ENCODE results near the gene SERPINB2. TPM values are rescaled to one million over a fixed set of nuclear protein-coding genes. Genes with fewer than 3 reads are reported as not detected.

Gene SERPINB2
- total RNA-seq, 2 experiments from 2014 or later: 0.25 TPM; not detected in 1

DNA sequence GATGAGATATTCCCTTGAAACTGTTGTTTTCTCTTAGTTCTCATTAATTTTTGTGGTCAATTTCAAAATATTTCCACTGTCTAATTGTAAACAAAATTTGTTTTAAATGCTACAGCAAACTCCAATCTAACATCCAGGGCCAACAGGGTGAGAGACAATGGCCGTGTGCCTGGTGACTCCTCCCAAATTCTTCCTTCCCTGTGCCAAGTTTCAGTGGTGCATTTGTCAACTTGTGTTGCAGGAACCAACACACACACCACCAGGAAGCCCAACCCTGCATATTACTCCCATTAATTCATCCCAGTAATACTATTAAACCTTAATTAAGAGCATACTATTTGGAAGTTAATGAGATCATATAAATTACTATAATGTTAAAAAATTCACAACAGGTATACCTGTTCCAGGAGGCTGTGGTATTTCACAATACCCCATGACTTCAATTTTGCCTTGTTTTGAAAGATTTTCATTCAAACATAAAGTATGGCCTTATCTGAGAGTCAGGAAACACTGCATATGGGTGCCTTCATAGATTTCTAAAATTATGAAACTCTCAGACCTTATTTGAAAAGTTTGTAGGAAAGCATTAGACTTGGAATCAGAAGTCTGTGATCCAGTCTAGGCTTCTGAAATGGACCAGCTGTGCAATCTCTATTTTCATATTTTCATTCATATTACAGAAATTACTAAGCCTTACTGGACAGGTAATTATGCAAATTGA lies 1.1 kb downstream of the SERPINB2 start:
- Histone ChIP-seq H3K4me3 (ENCODE audit: low read length) (no peak overlapping the region), H3K36me3 (ENCODE audit: insufficient read depth, low read length) (no peaks in the 10 kb centered on the region), H3K9me3 (ENCODE audit: control insufficient read depth in 1 of 2, insufficient read depth in 1 of 2, low read length in 2 of 2) (no peaks in the 10 kb centered on the region), H3K27ac (ENCODE audit: low read depth in 1 of 2, low read length in 2 of 2) (no peak overlapping the region), H3K27me3 (ENCODE audit: control insufficient read depth in 1 of 2, insufficient read depth in 2 of 2, low read length in 2 of 2) (peaks cover 4 to 13% of the 10 kb centered on the region in 2 experiments), H3K4me1 (ENCODE audit: insufficient read depth, low read length) (no peaks in the 10 kb centered on the region)
- Mint-ChIP-seq H3K27me3 (peaks cover 18% of the 10 kb centered on the region), H3K9me3 (no peaks in the 10 kb centered on the region), H3K4me3 (no peak overlapping the region), H3K4me1 (ENCODE audit: low read depth) (no peaks in the 10 kb centered on the region), H3K27ac (no peak overlapping the region), H3K36me3 (ENCODE audit: low read depth) (no peaks in the 10 kb centered on the region)
- intact Hi-C loops (cut with DNase I, micrococcal nuclease): no loop called here
- DNase-seq: no peak
- ChIA-PET CTCF (no interaction called here), POLR2A (no interaction called here)
- no peak for ATAC-seq (ENCODE audit: poor library complexity)
- TF ChIP-seq, protein P1, sequence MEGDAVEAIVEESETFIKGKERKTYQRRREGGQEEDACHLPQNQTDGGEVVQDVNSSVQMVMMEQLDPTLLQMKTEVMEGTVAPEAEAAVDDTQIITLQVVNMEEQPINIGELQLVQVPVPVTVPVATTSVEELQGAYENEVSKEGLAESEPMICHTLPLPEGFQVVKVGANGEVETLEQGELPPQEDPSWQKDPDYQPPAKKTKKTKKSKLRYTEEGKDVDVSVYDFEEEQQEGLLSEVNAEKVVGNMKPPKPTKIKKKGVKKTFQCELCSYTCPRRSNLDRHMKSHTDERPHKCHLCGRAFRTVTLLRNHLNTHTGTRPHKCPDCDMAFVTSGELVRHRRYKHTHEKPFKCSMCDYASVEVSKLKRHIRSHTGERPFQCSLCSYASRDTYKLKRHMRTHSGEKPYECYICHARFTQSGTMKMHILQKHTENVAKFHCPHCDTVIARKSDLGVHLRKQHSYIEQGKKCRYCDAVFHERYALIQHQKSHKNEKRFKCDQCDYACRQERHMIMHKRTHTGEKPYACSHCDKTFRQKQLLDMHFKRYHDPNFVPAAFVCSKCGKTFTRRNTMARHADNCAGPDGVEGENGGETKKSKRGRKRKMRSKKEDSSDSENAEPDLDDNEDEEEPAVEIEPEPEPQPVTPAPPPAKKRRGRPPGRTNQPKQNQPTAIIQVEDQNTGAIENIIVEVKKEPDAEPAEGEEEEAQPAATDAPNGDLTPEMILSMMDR (IDR thresholded peaks at IDR 0.05): no peak

DNA sequence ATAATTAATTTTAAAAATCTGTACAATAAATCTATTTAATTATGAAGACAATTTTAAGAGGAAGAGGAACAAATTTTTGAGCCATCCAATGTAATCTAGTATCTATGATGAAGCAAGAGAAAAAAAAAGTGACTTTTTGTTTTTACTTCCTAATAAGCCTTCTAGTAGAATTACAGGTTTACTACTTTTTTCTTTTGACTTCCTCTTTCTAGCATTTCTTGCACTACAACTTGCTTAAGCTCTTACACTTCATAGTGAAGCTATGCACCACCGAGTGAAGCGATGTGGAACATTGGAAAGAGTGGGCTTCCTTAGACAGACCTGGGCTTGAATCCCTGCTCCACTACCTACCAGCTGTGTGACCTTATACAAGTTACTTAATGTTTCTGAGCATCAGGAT lies 2.1 kb downstream of the SERPINB2 start:
- POLR2A ChIA-PET: no interaction called here
- H3K4me1 ChIP-seq (ENCODE audit: insufficient read depth, low read length): no peaks in the 10 kb centered on the region
- H3K4me3 ChIP-seq (ENCODE audit: low read length): no peak overlapping the region
- no peak for ATAC-seq (ENCODE audit: poor library complexity)
- intact Hi-C loops (cut with DNase I, micrococcal nuclease): no loop called here
- no peak overlapping the region for H3K4me3 Mint-ChIP-seq
- peaks cover 0 to 13% of the 10 kb centered on the region in 2 experiments for H3K27me3 ChIP-seq (ENCODE audit: control insufficient read depth in 1 of 2, insufficient read depth in 2 of 2, low read length in 2 of 2)
- H3K4me1 Mint-ChIP-seq (ENCODE audit: low read depth): no peaks in the 10 kb centered on the region
- no peak overlapping the region for H3K27ac Mint-ChIP-seq
- TF ChIP-seq, protein P1 (IDR thresholded peaks at IDR 0.05): no peak
- DNase-seq: peak in 1 of 14 experiments; percentile 5
- H3K9me3 Mint-ChIP-seq: no peaks in the 10 kb centered on the region
- CTCF ChIA-PET: no interaction called here
- no peaks in the 10 kb centered on the region for H3K36me3 Mint-ChIP-seq (ENCODE audit: low read depth)
- no peaks in the 10 kb centered on the region for H3K9me3 ChIP-seq (ENCODE audit: control insufficient read depth in 1 of 2, insufficient read depth in 1 of 2, low read length in 2 of 2)
- no peak overlapping the region for H3K27ac ChIP-seq (ENCODE audit: low read depth in 1 of 2, low read length in 2 of 2)
- H3K36me3 ChIP-seq (ENCODE audit: insufficient read depth, low read length): no peaks in the 10 kb centered on the region
- peaks cover 20% of the 10 kb centered on the region for H3K27me3 Mint-ChIP-seq

DNA sequence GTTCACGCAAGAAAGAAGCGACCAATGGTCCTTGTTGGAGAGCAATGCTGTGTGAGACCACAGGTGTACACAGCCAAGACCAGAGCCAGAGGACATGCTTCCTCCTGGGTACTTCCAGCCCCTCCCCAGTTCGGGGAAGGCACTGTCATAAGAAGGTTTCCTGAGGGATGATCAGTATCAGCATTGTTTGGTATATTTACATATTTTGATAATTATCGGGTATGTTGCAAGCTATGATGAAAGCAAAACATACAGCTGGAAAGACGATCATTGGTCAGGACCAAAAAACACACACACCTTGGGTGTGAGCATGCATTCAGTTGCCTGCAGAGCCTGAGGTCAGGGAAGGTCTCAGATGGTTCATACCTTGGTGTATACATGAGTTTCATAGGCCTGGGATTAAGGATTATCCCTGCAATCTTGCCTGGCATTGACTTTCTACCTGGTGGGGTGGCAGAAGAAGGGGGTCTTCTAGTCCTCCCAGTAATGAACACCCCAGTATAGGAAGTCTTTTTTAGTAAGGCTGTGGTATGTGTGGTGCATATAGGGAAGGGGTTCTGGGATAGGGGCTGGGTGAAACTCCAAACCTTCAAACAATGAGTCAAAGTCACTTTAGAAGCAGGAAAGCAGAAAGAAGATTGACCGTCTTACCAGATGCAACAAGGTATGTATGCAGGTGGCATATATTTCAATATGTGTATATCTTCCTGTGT lies 2.9 kb downstream of the SERPINB2 start:
- no peak overlapping the region for H3K4me3 ChIP-seq (ENCODE audit: low read length)
- H3K36me3 Mint-ChIP-seq (ENCODE audit: low read depth): no peaks in the 10 kb centered on the region
- ATAC-seq (ENCODE audit: poor library complexity) (no peak), DNase-seq (no peak)
- CTCF ChIA-PET: no interaction called here
- no peaks in the 10 kb centered on the region for H3K36me3 ChIP-seq (ENCODE audit: insufficient read depth, low read length)
- no peak overlapping the region for H3K4me3 Mint-ChIP-seq
- H3K27me3 Mint-ChIP-seq: peaks cover 17% of the 10 kb centered on the region
- H3K27ac ChIP-seq (ENCODE audit: low read depth in 1 of 2, low read length in 2 of 2): no peak overlapping the region
- H3K4me1 Mint-ChIP-seq (ENCODE audit: low read depth): no peaks in the 10 kb centered on the region
- H3K27ac Mint-ChIP-seq: no peak overlapping the region
- no peaks in the 10 kb centered on the region for H3K9me3 ChIP-seq (ENCODE audit: control insufficient read depth in 1 of 2, insufficient read depth in 1 of 2, low read length in 2 of 2)
- peaks cover 0 to 8% of the 10 kb centered on the region in 2 experiments for H3K27me3 ChIP-seq (ENCODE audit: control insufficient read depth in 1 of 2, insufficient read depth in 2 of 2, low read length in 2 of 2)
- H3K4me1 ChIP-seq (ENCODE audit: insufficient read depth, low read length): no peaks in the 10 kb centered on the region
- no peaks in the 10 kb centered on the region for H3K9me3 Mint-ChIP-seq
- intact Hi-C loops (cut with DNase I, micrococcal nuclease): no loop called here
- TF ChIP-seq, protein P1 (IDR thresholded peaks at IDR 0.05): no peak
- POLR2A ChIA-PET: no interaction called here

Data from CD4-positive, alpha-beta T cell (primary cell).